Posterior vena cava (tissue), 2 donors: ENCODE data around the gene MAPK8IP1. TPM values are rescaled to one million over a fixed set of nuclear protein-coding genes. Genes with fewer than 3 reads are reported as not detected.
"Not testable (repeated sequence)": the region's sequence is repeated elsewhere in the genome, so short reads cannot be mapped to it uniquely, and the experiment has no call there.

Experiments
- DNase-seq: peaks from one replicate; pipeline ENCODE4 v3.0.0-alpha.2; 2020; ENCODE audit warnings: low spot score
- intact Hi-C, 2 donors: fragments of 100-400 bp; cut with DNase I; formaldehyde crosslinking; loops; one replicate each; pipeline versions ENCODE4 v1.14.1 to v1.14.2; 2022 to 2023
- total RNA-seq, 2 donors: library from RNA; stranded (reverse); fragmentation: NEBNext Ultra II Directional; extraction: Animal tissue kit (Norgen Biotek cat#: 25700); gene quantifications; one replicate each; pipeline ENCODE4 v1.2.1, GENCODE V29; 2021
- donor health status: DM: yes; HTN: yes; CAD: no.
- donor health status: DM: yes; HTN: yes; CAD: no.

Gene MAPK8IP1
- total RNA-seq, 2 donors from 2014 or later: 8.5 to 10.9 TPM

DNA sequence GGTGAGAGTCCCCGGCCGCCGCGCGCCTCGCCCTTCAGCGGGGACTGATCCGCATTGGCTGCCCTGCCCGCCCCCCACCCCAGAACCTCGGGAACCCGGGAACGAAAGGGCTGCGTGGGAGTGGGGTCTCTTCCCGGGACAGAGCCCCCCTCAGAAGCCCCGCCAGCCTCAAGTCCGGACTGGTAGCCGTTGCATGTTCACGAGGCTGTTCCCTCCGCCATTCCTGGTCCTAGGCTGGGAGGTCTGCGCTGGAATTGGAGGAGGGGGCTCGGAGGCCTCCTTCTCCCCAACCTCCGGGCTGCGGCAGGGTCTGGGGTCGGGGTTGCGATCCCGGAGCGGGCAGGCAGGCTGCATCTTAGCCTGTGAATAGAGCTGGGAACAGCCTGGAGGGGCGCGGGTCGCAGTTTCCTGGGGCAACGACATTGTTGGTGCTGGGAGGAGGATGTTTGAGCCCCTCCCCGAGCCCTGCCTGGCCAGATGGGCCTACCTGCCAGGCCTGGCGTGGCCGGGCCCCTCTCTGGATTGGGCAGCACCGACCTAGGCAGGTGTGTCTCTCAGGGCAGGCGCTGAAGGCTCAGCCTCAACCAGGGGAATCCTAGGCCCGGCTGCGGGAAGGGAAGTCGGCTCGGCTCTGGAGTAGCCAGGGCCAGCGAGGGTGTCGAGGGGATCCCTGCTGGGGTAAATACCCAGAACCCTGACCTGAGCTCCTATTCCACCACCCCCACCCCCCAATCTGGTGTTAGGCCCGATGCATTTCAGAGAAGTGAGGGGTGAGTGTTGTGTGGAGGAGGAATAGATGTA, 670 bp downstream of the MAPK8IP1 start:
- intact Hi-C loops: no loop called here
- no peak for DNase-seq

DNA sequence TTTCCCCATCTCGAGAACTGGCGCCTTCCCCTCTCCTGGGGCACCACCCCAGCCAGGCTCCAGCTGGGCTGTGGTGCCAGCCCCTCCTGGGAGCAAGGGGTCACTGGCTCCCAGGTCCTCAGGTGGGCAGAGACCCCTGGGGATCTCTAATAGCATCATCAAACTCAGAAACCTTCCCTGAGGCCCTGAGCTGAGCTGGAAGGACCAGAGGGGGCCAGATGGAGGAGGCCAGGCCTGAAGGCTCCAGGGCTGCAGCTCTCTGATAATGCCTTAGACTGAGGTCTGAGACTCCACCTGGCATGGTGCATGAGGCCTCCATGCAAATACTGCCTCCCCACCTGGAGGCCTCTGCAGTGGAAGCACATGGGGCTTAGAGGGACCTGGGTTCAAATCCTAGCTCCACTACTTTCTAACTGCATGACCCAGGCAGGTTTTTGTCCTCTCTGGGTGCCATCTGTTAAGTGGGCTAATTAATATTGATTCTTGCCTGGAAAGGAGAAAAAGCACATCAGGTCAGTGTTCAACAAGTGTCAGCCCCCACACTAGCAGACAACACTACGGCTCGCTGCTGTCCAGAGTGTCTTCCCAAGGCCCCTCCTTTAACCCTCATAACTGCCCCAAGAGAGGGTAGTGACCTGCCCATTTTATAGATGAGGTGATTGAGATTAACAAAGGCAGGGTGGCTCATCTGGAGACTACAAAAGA, 1.5 kb downstream of the MAPK8IP1 start:
- intact Hi-C loops: no loop called here

GRCh38 chr11:45887587-45887986, 2.1 kb downstream of the MAPK8IP1 start:
- DNase-seq: no peak
- intact Hi-C loops: no loop called here

More for the DNA sequence above, 1.5 kb downstream of the MAPK8IP1 start:
- DNase-seq: no peak

GRCh38 chr11:45889555-45889954, 4.1 kb downstream of the MAPK8IP1 start:
- DNase-seq: no peak
- intact Hi-C loops: no loop called here

DNA sequence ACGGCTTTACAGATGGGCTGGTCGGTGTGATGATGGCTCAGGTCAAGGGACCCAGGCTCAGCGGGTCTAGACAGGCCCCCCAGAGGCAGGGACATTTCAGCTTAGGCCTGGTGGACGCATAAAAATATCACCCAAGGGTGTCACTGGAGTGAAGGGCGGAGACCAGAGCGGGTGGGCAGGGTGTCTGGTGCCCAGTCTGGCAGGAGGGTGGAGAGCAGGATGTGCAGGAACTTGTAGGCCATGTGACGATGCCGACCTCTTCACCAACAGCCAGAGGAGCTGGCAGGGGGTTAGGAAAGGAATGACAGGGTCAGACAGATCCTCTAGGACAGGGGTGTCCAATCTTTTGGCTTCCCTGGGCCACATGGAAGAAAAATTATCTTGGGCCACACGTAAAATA, 4.5 kb downstream of the MAPK8IP1 start:
- no peak for DNase-seq
- intact Hi-C loops: no loop called here

DNA sequence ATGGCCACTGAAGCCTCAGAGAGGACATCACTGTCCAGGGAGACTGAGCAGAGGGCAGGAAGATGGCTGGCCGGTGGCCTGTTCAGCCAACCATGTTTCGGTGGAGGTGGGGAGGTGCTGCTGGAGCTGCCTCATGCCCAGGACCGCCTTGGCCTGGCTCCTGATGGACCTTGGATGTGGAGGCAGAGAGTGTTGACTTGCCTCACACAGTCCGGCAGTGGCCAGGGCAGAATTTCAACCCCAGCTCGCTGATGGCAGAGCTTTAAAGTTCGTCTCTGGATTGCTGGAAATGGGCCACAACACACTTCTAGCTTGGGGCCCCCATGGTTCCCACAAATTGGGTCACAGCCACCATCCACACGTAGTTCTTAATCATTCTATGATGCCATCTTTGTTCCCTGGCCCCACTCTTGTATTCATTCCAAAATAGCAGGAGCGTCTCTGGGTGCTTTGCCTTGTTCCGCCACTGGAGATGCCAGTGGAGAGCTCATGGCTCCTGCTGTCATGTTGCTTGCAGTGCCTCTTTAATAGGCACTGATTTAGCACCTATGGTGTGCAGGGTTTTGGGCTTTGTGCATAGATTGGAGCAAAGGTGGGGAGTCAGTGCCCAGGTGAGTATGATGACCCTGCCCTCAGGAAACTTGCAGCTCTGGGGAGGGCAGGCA, 5.6 kb downstream of the MAPK8IP1 start:
- no peak for DNase-seq

GRCh38 chr11:45892856-45893255, 7.4 kb downstream of the MAPK8IP1 start:
- intact Hi-C loops: no loop called here
- DNase-seq: no peak

More for the DNA sequence above, 5.6 kb downstream of the MAPK8IP1 start:
- intact Hi-C loops: no loop called here

DNA sequence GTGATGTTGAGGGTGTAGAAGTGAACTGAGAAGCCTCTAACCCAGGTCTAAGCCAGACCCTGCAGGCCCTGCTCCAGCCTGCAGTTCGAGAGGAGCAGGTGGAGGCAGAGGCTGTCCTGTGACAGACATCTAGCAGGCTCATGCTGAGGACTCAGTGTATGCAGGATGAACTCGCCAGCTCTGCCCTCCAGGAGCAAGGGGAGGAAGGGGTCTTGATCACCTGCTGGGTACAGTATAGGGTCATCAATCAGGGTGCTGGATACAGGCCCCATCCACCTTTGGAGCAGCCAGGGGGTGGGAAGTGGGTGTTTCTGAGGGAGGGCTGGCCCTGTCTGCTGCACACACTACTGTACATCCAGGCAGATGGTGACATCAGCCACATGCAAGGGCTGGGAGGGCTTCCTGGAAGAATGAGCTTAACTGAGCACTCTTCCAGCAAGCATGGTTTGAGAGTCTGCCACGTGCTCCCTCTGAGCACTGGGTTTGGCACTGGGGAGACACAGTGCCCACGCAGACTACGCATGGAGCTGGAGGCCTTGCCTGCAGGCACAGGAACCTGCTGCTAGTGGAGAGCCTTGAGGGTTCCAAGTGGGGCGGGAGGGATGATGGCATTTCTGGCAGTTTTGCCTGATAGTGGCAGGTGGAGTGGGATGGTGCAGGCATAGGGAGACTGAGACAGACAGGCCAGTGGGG, 9.2 kb downstream of the MAPK8IP1 start:
- intact Hi-C loops: no loop called here
- DNase-seq: no peak

DNA sequence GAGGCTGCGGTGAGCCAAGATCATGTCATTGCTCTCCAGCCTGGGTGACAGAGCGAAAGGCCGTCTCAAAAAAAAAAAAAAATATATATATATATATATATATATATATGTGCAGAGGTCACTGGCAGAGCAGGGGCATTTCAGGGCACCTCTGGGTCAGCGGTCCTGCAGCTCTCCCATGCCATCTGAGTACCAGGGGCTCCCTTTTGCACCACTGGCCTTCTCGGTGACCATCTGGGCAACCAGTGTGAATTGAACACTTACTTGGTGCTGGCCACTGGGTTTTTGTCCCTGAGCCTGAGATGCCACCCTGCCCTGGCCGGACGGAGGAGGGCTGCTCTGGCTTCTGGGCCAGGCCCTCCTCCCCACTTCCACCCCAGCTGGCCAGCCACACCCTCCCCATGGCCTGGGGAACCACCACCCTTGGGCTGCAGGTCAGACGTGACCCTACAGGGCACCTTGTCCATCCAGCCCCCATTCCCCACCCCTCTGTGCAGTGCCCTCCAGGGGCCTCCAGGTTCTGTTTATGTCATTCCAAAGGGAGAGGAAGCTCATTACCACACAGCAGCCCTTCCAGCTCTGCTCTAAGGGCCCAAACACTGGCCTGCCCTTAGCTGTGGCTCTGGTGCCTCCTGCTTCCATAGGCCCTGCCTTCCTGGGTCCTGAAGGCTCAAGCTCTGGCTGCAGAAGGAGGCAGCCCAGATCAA, 10.3 kb downstream of the MAPK8IP1 start:
- DNase-seq: no peak
- intact Hi-C loops: no loop called here

DNA sequence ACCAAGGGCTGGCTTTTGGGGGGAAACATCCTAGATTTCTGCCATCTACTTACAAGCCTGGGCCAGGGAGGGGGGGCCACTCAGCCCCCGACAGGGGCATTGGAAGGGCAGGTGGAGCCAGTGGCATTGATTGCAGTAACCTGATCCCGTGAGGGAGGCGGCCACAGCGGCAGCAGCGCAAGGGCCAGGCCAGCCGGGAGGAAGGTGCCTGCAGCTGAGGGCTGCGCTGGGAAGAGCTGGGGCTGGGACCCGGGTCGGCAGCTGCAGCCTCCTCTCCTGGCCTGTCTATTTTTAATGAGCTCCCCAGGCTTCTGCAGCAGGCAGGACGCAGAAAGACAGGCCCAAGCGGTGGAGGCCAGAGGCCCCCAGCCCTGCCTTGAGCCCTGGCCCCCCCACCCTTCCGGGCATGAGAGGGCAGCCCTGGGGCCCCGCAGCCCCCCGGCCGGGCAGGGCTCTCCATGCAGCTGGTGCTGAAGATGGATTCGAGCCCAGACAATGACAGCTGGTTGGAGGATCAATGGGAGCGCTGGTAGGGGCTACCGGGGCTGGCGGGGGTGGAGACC, 11.1 kb downstream of the MAPK8IP1 start:
- no peak for DNase-seq
- intact Hi-C loops: no loop called here

- intact Hi-C loops: no loop called here
- no peak for DNase-seq
These were observed 12.1 kb downstream of the MAPK8IP1 start for GRCh38 chr11:45897556-45897955.

DNA sequence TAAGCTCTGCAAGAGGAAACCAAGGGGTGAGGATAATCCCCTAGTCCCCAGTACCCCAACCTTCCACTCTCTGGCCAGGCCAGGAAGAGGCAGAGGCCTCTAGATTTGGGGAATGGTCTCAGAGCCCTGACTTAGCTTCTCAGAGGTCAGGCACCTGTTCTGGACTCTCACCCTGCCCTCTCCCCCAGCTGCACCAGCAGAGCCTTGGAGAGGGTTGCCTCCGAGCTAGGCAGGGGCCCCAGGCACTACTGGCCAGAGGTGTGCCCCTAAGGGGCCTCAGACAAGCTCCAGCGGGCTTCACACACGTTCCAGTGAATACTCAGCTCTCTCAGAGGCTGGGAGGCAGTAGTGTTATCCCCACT, 13.6 kb downstream of the MAPK8IP1 start:
- no peak for DNase-seq
- intact Hi-C loops: no loop called here

GRCh38 chr11:45899448-45900174, 14.2 kb downstream of the MAPK8IP1 start:
- intact Hi-C loops: loop anchor here in 1 of 2 donors (5.0 kb wide), 1 partner anchor 92 kb away; the partner anchor contains the start of gene SLC35C1
- peak; percentile 96 for DNase-seq

DNA sequence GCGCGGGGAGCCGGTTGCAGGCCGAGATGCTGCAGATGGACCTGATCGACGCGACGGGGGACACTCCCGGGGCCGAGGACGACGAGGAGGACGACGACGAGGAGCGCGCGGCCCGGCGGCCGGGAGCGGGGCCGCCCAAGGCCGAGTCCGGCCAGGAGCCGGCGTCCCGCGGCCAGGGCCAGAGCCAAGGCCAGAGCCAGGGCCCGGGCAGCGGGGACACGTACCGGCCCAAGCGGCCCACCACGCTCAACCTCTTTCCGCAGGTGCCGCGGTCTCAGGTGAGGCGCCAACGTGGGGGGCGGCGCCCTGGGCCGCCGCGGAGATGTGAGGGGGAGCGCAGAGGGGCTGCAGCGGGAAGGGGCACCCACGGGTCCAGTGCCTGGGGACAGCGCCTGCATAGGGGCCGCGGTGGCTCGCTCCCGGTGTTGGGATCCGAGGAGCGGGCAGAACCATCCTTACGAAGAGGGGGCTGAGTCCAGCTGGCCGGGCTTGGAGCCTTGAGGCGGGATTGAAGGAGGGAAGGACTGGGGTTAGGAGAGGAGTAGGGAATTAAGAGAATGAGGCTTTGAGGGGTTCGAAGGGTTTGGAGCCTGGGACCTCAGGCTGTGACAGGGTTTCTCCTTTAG, 14.8 kb downstream of the MAPK8IP1 start:
- intact Hi-C loops: loop anchor here in 1 of 2 donors (5.0 kb wide), 1 partner anchor 93 kb away; the partner anchor contains the start of gene SLC35C1
- DNase-seq: not testable (repeated sequence)

DNA sequence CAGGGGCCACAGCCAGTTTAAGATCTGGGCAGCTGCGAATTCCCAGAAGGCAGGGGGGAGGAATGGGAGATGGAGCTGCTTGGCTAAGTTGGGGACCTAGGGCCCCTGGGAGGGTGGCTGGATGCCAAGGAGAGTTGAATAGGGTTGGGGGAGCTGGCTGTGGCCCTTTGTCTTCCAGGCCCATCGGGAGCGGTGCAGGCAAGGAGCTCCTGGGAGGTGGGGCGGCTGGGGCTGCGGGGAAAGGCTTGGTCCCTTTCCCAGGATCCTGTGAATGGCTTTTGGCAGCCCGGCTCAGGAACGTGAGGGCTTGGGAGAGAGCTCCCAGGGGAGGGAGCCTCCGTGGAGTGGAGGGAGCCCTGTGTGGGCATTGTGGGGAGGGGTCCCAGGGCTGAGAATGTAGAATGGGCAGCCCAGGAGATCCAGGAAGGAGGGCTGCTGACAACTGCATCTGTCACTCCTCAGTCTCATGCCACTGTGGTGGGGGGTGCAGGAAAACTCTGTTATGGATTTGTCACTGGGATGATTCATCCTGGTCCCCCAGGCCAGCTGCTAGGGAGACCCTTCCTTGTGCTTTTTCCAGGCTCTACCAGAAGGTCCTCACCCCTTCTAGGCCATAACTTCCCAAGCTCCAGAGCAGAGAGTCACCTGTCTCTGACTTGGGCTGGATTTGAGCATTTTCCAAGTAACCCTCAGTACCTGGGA, 15.6 kb downstream of the MAPK8IP1 start:
- DNase-seq: no peak
- intact Hi-C loops: loop anchor here in 1 of 2 donors (5.0 kb wide), 1 partner anchor 94 kb away; the partner anchor contains the start of gene SLC35C1

DNA sequence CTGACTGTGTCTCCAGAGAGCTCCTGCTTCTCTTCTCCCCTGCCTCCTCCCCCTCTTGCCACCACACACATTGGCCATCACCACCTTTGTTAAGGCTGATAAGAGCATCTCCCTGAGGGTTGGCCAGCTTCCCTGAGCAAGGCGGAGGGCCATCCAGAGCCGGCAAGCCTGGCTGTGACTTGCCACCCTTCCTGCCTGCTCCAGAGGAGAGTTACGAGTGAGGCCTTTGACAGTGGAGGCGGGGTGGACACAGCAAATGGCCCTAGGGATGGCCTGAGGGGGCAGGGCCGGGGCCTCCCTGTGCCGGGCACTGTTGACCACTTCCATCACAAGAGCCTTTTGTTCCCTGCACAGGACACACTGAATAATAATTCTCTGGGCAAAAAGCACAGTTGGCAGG, 16.2 kb downstream of the MAPK8IP1 start:
- no peak for DNase-seq
- intact Hi-C loops: loop anchor here in 1 of 2 donors (5.0 kb wide), 1 partner anchor 94 kb away; the partner anchor contains the start of gene SLC35C1
